CD4-positive, alpha-beta T cell (primary cell): Measurements from ENCODE around the gene MCOLN1. TPM values are rescaled to one million over a fixed set of nuclear protein-coding genes. Genes with fewer than 3 reads are reported as not detected.
A peak's percentile ranks its signal among the peaks of the same experiment; 100 is the strongest.
"Not testable (repeated sequence)": the region's sequence is repeated elsewhere in the genome, so short reads cannot be mapped to it uniquely, and the experiment has no call there.

Experiments
- ATAC-seq: fragments of 200-7000 bp; cut with Tn5 transposase; one replicate; pipeline ENCODE4 v1.10.0; 2022; ENCODE audit warnings: mild to moderate bottlenecking; ENCODE audit not compliant: poor library complexity
- CTCF ChIA-PET: fragments of 350-600 bp; sonication (Branson Sonifier 250); formaldehyde crosslinking; loops from one replicate; lab custom pipeline; 2021; ENCODE audit warnings: antibody characterized with exemption, inconsistent platforms; lab: Charles Lee
- POLR2A ChIA-PET: fragments of 350-600 bp; sonication (Branson Sonifier 250); formaldehyde crosslinking; loops from one replicate; lab custom pipeline; 2021; ENCODE audit warnings: antibody characterized with exemption, inconsistent platforms; lab: Charles Lee
- DNase-seq, 14 experiments: peaks; one replicate each; pipeline ENCODE4 v3.0.0-alpha.2; 2013 to 2020; ENCODE audit warnings: mixed read lengths in 2 of 14
- H3K27ac ChIP-seq, 2 donors: one replicate each; pipeline versions ENCODE4 v1.5.1 to v1.7.0; 2013; ENCODE audit warnings: low read length in 2 of 2, low read depth in 1 of 2, mild to moderate bottlenecking in 1 of 2
- H3K27me3 ChIP-seq, 2 experiments: 1 replicate in 1 of 2; 2 replicates in 1 of 2; pipeline versions ENCODE4 v1.6.1 to v1.7.0; 2013; ENCODE audit warnings: low read length in 2 of 2, control low read depth in 1 of 2, mild to moderate bottlenecking in 1 of 2, moderate library complexity in 1 of 2; ENCODE audit not compliant: insufficient read depth in 2 of 2, control insufficient read depth in 1 of 2
- H3K36me3 ChIP-seq: one replicate; pipeline ENCODE4 v1.6.1; 2013; ENCODE audit warnings: low read length, control low read depth; ENCODE audit not compliant: insufficient read depth
- H3K4me1 ChIP-seq: one replicate; pipeline ENCODE4 v1.6.1; 2013; ENCODE audit warnings: low read length, control low read depth; ENCODE audit not compliant: insufficient read depth
- H3K4me3 ChIP-seq: one replicate; pipeline ENCODE4 v1.5.1; 2013; ENCODE audit warnings: mild to moderate bottlenecking, low read length, moderate library complexity
- H3K9me3 ChIP-seq, 2 experiments: 1 replicate in 1 of 2; 2 replicates in 1 of 2; pipeline versions ENCODE4 v1.6.1 to v1.7.0; 2013; ENCODE audit warnings: low read length in 2 of 2, mild to moderate bottlenecking in 2 of 2, control low read depth in 1 of 2, moderate library complexity in 1 of 2; ENCODE audit not compliant: control insufficient read depth in 1 of 2, insufficient read depth in 1 of 2
- H3K27ac Mint-ChIP-seq: one replicate; pipeline ENCODE4 v1.8.0; 2020; ENCODE audit warnings: mixed read lengths
- H3K27me3 Mint-ChIP-seq: one replicate; pipeline ENCODE4 v1.8.0; 2021; ENCODE audit warnings: mixed read lengths
- H3K36me3 Mint-ChIP-seq: one replicate; pipeline ENCODE4 v1.8.0; 2021; ENCODE audit warnings: low read depth, mixed read lengths
- H3K4me1 Mint-ChIP-seq: one replicate; pipeline ENCODE4 v1.8.0; 2021; ENCODE audit warnings: low read depth, mixed read lengths
- H3K4me3 Mint-ChIP-seq: one replicate; pipeline ENCODE4 v1.8.0; 2020; ENCODE audit warnings: mild to moderate bottlenecking, mixed read lengths
- H3K9me3 Mint-ChIP-seq: one replicate; pipeline ENCODE4 v1.8.0; 2020; ENCODE audit warnings: mixed read lengths
- intact Hi-C, 2 experiments: fragments of 100-400 bp; cut with DNase I in 1 of 2; cut with micrococcal nuclease in 1 of 2; formaldehyde crosslinking; loops; one replicate each; pipeline versions ENCODE4 v1.15.1 to v1.9.0; 2023 to 2025; cut with DNase I, micrococcal nuclease
- total RNA-seq, 174 experiments: library from RNA in 2 of 174; stranded (reverse) in 2 of 174; gene quantifications; one replicate each; pipeline ENCODE4 v1.2.3 and lab custom pipeline; 2021 to 2026
- TF ChIP-seq, protein P1 (sequence below): fragments of 200-600 bp; IDR thresholded peaks from one replicate; pipeline ENCODE4 v1.8.0; 2022; ENCODE audit warnings: antibody characterized with exemption, mild to moderate bottlenecking

MCOLN1 gene
- total RNA-seq, 2 experiments from 2014 or later, result 7.9 to 8.8 TPM

GRCh38 chr19:7575434-7576040 is 53.1 kb downstream of the MCOLN1 start:
- intact Hi-C loops, result no loop called here
- ATAC-seq (no peak), DNase-seq (peak in 2 of 14 experiments; percentile 38 to 49)

GRCh38 chr19:7577422-7577821 is 55.0 kb downstream of the MCOLN1 start:
- intact Hi-C loops, DNase-seq, H3K27me3 ChIP-seq, H3K36me3 ChIP-seq, H3K27ac Mint-ChIP-seq, H3K36me3 Mint-ChIP-seq, POLR2A ChIA-PET, H3K4me1 Mint-ChIP-seq, H3K27ac ChIP-seq, H3K9me3 ChIP-seq, ATAC-seq, H3K4me1 ChIP-seq, CTCF ChIA-PET, H3K9me3 Mint-ChIP-seq, H3K4me3 Mint-ChIP-seq, H3K4me3 ChIP-seq: not testable (repeated sequence)
- H3K27me3 Mint-ChIP-seq, result peaks cover 14% of the 10 kb centered on the region

More at GRCh38 chr19:7575434-7576040, 53.1 kb downstream of the MCOLN1 start:
- Mint-ChIP-seq H3K4me1 (no peaks in the 10 kb centered on the region), H3K36me3 (no peaks in the 10 kb centered on the region), H3K9me3 (no peaks in the 10 kb centered on the region), H3K27me3 (peaks cover 14% of the 10 kb centered on the region), H3K27ac (no peak overlapping the region), H3K4me3 (no peak overlapping the region)
- Histone ChIP-seq H3K36me3 (no peaks in the 10 kb centered on the region), H3K27me3 (peaks cover 0 to 4% of the 10 kb centered on the region in 2 experiments), H3K4me1 (no peaks in the 10 kb centered on the region), H3K27ac (no peak overlapping the region), H3K4me3 (no peak overlapping the region), H3K9me3 (no peaks in the 10 kb centered on the region)
- ChIA-PET POLR2A (no interaction called here), CTCF (no interaction called here)
- TF ChIP-seq, protein P1, sequence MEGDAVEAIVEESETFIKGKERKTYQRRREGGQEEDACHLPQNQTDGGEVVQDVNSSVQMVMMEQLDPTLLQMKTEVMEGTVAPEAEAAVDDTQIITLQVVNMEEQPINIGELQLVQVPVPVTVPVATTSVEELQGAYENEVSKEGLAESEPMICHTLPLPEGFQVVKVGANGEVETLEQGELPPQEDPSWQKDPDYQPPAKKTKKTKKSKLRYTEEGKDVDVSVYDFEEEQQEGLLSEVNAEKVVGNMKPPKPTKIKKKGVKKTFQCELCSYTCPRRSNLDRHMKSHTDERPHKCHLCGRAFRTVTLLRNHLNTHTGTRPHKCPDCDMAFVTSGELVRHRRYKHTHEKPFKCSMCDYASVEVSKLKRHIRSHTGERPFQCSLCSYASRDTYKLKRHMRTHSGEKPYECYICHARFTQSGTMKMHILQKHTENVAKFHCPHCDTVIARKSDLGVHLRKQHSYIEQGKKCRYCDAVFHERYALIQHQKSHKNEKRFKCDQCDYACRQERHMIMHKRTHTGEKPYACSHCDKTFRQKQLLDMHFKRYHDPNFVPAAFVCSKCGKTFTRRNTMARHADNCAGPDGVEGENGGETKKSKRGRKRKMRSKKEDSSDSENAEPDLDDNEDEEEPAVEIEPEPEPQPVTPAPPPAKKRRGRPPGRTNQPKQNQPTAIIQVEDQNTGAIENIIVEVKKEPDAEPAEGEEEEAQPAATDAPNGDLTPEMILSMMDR, result no peak

DNA sequence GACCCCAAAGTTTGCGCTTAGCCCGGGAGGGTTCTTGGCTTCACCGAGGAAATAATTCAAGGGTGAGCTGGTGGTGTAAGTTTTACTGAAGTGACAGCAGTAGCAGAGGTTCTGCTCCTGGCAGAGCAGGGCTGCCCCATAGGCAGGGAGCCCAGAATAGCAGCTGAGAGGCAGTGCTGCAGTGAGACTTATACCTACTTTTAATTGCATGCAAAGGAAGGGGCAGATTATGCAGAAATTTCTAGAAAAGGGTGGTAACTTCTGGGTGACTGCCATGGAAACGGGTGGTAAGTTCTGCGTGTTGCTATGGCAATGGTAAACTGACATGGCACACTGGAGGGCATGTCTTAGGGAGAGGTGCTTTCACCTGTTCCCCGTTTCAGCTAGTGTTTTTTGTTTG is 55.7 kb downstream of the MCOLN1 start:
- Mint-ChIP-seq H3K27ac (no peak overlapping the region), H3K36me3 (no peaks in the 10 kb centered on the region), H3K4me3 (no peak overlapping the region), H3K9me3 (no peaks in the 10 kb centered on the region), H3K4me1 (no peaks in the 10 kb centered on the region), H3K27me3 (peaks cover 14% of the 10 kb centered on the region)
- Histone ChIP-seq H3K4me1 (no peaks in the 10 kb centered on the region), H3K36me3 (no peaks in the 10 kb centered on the region), H3K4me3 (no peak overlapping the region), H3K9me3 (no peaks in the 10 kb centered on the region), H3K27ac (no peak overlapping the region), H3K27me3 (peaks cover 0 to 4% of the 10 kb centered on the region in 2 experiments)
- intact Hi-C loops, result no loop called here
- CTCF ChIA-PET, result no interaction called here
- TF ChIP-seq, protein P1, result no peak
- DNase-seq (no peak), ATAC-seq (no peak)
- POLR2A ChIA-PET, result no interaction called here

GRCh38 chr19:7579182-7579581 is 56.8 kb downstream of the MCOLN1 start:
- CTCF ChIA-PET, result no interaction called here
- H3K36me3 ChIP-seq, result no peaks in the 10 kb centered on the region
- H3K4me3 Mint-ChIP-seq, result no peak overlapping the region
- peaks cover 14% of the 10 kb centered on the region for H3K27me3 Mint-ChIP-seq
- no peaks in the 10 kb centered on the region for H3K4me1 Mint-ChIP-seq
- TF ChIP-seq, protein P1, result no peak
- peaks cover 0 to 4% of the 10 kb centered on the region in 2 experiments for H3K27me3 ChIP-seq
- H3K4me1 ChIP-seq, result no peaks in the 10 kb centered on the region
- no peak overlapping the region for H3K27ac ChIP-seq
- ATAC-seq (no peak), DNase-seq (no peak)
- no peaks in the 10 kb centered on the region for H3K9me3 Mint-ChIP-seq
- H3K27ac Mint-ChIP-seq, result no peak overlapping the region
- H3K4me3 ChIP-seq, result no peak overlapping the region
- H3K36me3 Mint-ChIP-seq, result no peaks in the 10 kb centered on the region
- H3K9me3 ChIP-seq, result no peaks in the 10 kb centered on the region
- POLR2A ChIA-PET, result no interaction called here
- intact Hi-C loops, result no loop called here
